GM12801 (cell line): ENCODE data around the gene LNX1.

ENCODE experiments used
- CTCF ChIP-seq: IDR thresholded peaks from one replicate; pipeline ENCODE4 v1.5.1; 2011; ENCODE audit warnings: control low read depth; ENCODE audit not compliant: insufficient read length; ENCODE audit errors: extremely low read depth

The LNX1 gene

GRCh38 chr4:53626491-53626890 is 35.2 kb upstream of the LNX1 start:
- no peak for TF ChIP-seq CTCF

GRCh38 chr4:53625888-53626287 is 34.6 kb upstream of the LNX1 start:
- TF ChIP-seq CTCF: no peak

GRCh38 chr4:53622739-53623151 is 31.5 kb upstream of the LNX1 start:
- no peak for TF ChIP-seq CTCF

GRCh38 chr4:53620956-53621355 is 29.7 kb upstream of the LNX1 start:
- no peak for TF ChIP-seq CTCF

- TF ChIP-seq CTCF: no peak
Measured at GRCh38 chr4:53619431-53619830, 28.1 kb upstream of the LNX1 start.

GRCh38 chr4:53618321-53618720 is 27.0 kb upstream of the LNX1 start:
- no peak for TF ChIP-seq CTCF

- no peak for TF ChIP-seq CTCF
Measured at GRCh38 chr4:53617101-53617680, 25.9 kb upstream of the LNX1 start.

- no peak for TF ChIP-seq CTCF
Measured at GRCh38 chr4:53616219-53616618, 24.9 kb upstream of the LNX1 start.
